Measurements from ENCODE around the gene PRLR. TPM values are rescaled to one million over a fixed set of nuclear protein-coding genes. Genes with fewer than 3 reads are reported as not detected.

PRLR gene
- total and polyA plus RNA-seq, 2 of the 8 experiments (the other 6 are each of a cell fraction or from before 2014, with no cell fraction given) = 0.53 to 2.5 TPM

GRCh38 chr5:35233121-35233520, 2.8 kb upstream of the PRLR start:
- DNase-seq (ENCODE audit: low read depth in 1 of 2, low spot score in 2 of 2) (no peak), FAIRE-seq (no peak)
- Histone ChIP-seq H2BK5ac (ENCODE audit: low read depth, low read length) (no peak overlapping the region), H3K9me3 (ENCODE audit: insufficient read depth in 2 of 2, low read depth in 1 of 2, low read length in 1 of 2) (no peaks in the 10 kb centered on the region), H4K20me1 (replicated peaks in 1 of 2; ENCODE audit: control insufficient read depth in 1 of 2, insufficient read depth in 2 of 2, low read length in 2 of 2) (no peaks in the 10 kb centered on the region), H3K9ac (replicated peaks in 1 of 4; ENCODE audit: extremely low read depth in 1 of 4, low read depth in 3 of 4, low read length in 3 of 4) (no peak overlapping the region), H4K8ac (ENCODE audit: extremely low read depth, insufficient read depth, low read length) (peak overlapping the region; percentile 40; the same call in 1 of the 2 replicates), H3K27ac (ENCODE audit: low read depth, low read length) (no peak overlapping the region), H4K91ac (replicated peaks; ENCODE audit: insufficient read length, low read length) (no peak overlapping the region), H3K27me3 (replicated peaks in 1 of 4; ENCODE audit: control insufficient read depth in 3 of 4, extremely low read depth in 1 of 4, insufficient read depth in 3 of 4, low read length in 3 of 4) (no peaks in the 10 kb centered on the region; a peak in 1 of 7 replicates), H3K4me1 (replicated peaks in 1 of 4; ENCODE audit: control insufficient read depth in 3 of 4, insufficient read depth in 4 of 4, low read length in 3 of 4) (peaks cover 0 to 3% (median 0%) of the 10 kb centered on the region in 4 experiments; a peak in 2 of 7 replicates), H2BK20ac (ENCODE audit: low read length) (no peak overlapping the region), H3K79me2 (ENCODE audit: control insufficient read depth in 1 of 2, insufficient read depth in 2 of 2, low read length in 2 of 2) (no peaks in the 10 kb centered on the region), H2BK12ac (ENCODE audit: low read depth, low read length) (no peak overlapping the region), H3K79me1 (ENCODE audit: low read depth, low read length) (no peaks in the 10 kb centered on the region), H2BK120ac (replicated peaks; ENCODE audit: low read depth, low read length) (no peak overlapping the region), H3K4ac (replicated peaks; ENCODE audit: insufficient read length, low read depth, low read length) (no peak overlapping the region), H3K18ac (ENCODE audit: extremely low read depth, low read length) (no peak overlapping the region), H2AK5ac (ENCODE audit: low read depth, low read length) (no peak overlapping the region), H3K36me3 (ENCODE audit: control insufficient read depth in 2 of 4, insufficient read depth in 4 of 4, low read length in 3 of 4) (no peaks in the 10 kb centered on the region), H3K23me2 (ENCODE audit: low read depth, low read length) (peaks cover 8% of the 10 kb centered on the region; the same call in 1 of the 2 replicates), H3K14ac (ENCODE audit: insufficient read length) (no peak overlapping the region), H3K4me2 (ENCODE audit: insufficient read depth in 1 of 2, low read depth in 2 of 2, low read length in 2 of 2) (no peak overlapping the region), H3K56ac (replicated peaks; ENCODE audit: insufficient read length, low read depth, low read length) (no peak overlapping the region), H2AFZ (ENCODE audit: low read length) (no peak overlapping the region), H3K4me3 (ENCODE audit: extremely low read depth in 1 of 4, insufficient read depth in 2 of 4, low read depth in 3 of 4, low read length in 4 of 4) (no peak overlapping the region), H3K23ac (ENCODE audit: insufficient read length) (no peak overlapping the region), H4K5ac (ENCODE audit: insufficient read length, low read depth, low read length) (no peak overlapping the region), H2BK15ac (ENCODE audit: low read length) (no peak overlapping the region)
- TF ChIP-seq RFX5 (IDR thresholded peaks at IDR 0.05; ENCODE audit: borderline replicate concordance, low read depth, low read length) (no peak), JUN (IDR thresholded peaks at IDR 0.05; ENCODE audit: low read depth, low read length) (no peak), NANOG (IDR thresholded peaks at IDR 0.05; ENCODE audit: insufficient read depth, low read depth, low read length, poor library complexity, severe bottlenecking) (no peak), SUZ12 (IDR thresholded peaks at IDR 0.05; ENCODE audit: low read length) (no peak), BACH1 (IDR thresholded peaks at IDR 0.05; ENCODE audit: low read length) (no peak), MAFK (IDR thresholded peaks at IDR 0.05; ENCODE audit: low read depth, low read length) (no peak), RNF2 (IDR thresholded peaks at IDR 0.05; ENCODE audit: borderline replicate concordance, low read depth, low read length, missing control alignments, poor library complexity, severe bottlenecking) (no peak), RBBP5 (IDR thresholded peaks at IDR 0.05; ENCODE audit: borderline replicate concordance, low read depth, low read length) (no peak), CBX8 (IDR thresholded peaks at IDR 0.05; ENCODE audit: borderline replicate concordance, low read depth, low read length) (no peak), SIN3A (conservative IDR thresholded peaks at IDR 0.05 in 1 of 2, IDR thresholded peaks at IDR 0.05 in 1 of 2; ENCODE audit: low read depth in 1 of 2, low read length in 2 of 2) (no peak)
- 81% methylated on average over 4 of the region's 4 CpGs; no CpG with 5 or more reads in 1 of the 2 experiments for WGBS, 2 experiments (ENCODE audit: extremely low coverage in 1 of 2, insufficient coverage in 1 of 2, insufficient read length in 1 of 2, insufficient replicate concordance in 2 of 2, low coverage in 1 of 2, low lambda C conversion rate in 2 of 2, missing lambda C conversion rate in 1 of 2)
- CTCF ChIA-PET (ENCODE audit: partially characterized antibody) = interaction anchor here (0.6 to 2.1 kb wide), 3 partner anchors 15 to 248 kb away, joined by 3 to 5 read pairs (median 4); no protein-coding TSS in a partner anchor
- POLR2A ChIA-PET (ENCODE audit: partially characterized antibody) = interaction anchor here (0.7 to 1.6 kb wide), 2 partner anchors 9 to 15 kb away, joined by 3 read pairs; no protein-coding TSS in a partner anchor
